HepG2 (cell line): ENCODE measurements around the gene PAQR7. TPM values are rescaled to one million over a fixed set of nuclear protein-coding genes. Genes with fewer than 3 reads are reported as not detected.

Source experiments
- ATAC-seq: fragments of 200-7000 bp; cut with Tn5 transposase; 3 replicates; pipeline ENCODE4 v1.9.1; 2020; ENCODE audit warnings: mild to moderate bottlenecking, moderate library complexity
- BruUV-seq: library from RNA; stranded (reverse); fragments of 400-500 nt; replicated peaks from 2 replicates; lab custom pipeline; 2021; lab: Mats Ljungman, UMichigan
- CTCF ChIA-PET: fragments of 300-600 bp; formaldehyde crosslinking; extraction: SDS; loops from one replicate; lab custom pipeline; 2021; ENCODE audit warnings: low total read pairs, inconsistent platforms, low intra/inter-chr PET ratio; lab: Yijun Ruan, JAX
- POLR2A ChIA-PET: fragments of 350-600 bp; sonication (Branson Sonifier 250); formaldehyde crosslinking; loops from one replicate; lab custom pipeline; 2020; ENCODE audit warnings: antibody characterized with exemption, inconsistent platforms; lab: Yijun Ruan, JAX
- DNase-seq: peaks from one replicate; pipeline ENCODE4 v3.0.0-alpha.2; 2015; ENCODE audit warnings: low spot score
- FAIRE-seq: peaks from 3 replicates; lab custom pipeline; 2011; peaks lifted over from hg19 to GRCh38; lab: Jason Lieb, UNC
- H2AFZ ChIP-seq: one replicate; pipeline ENCODE4 v1.6.1; 2011; ENCODE audit warnings: low read length, inconsistent platforms
- H3K27ac ChIP-seq: fragments of 300-600 bp; 3 replicates; pipeline ENCODE4 v1.8.0; 2011; ENCODE audit warnings: mixed run types, mild to moderate bottlenecking, mixed read lengths, low read length, inconsistent platforms; ENCODE audit not compliant: insufficient read depth; ENCODE audit errors: extremely low read length
- H3K27me3 ChIP-seq, 2 experiments: fragments of 200-600 bp in 1 of 2; 2 replicates in 1 of 2; 3 replicates in 1 of 2; pipeline versions ENCODE4 v1.6.0 to v1.8.0; 2011; ENCODE audit warnings: low read length in 2 of 2, mild to moderate bottlenecking in 2 of 2, moderate library complexity in 2 of 2, inconsistent platforms in 1 of 2; ENCODE audit not compliant: insufficient read depth in 2 of 2, control insufficient read depth in 1 of 2
- H3K36me3 ChIP-seq, 2 experiments: fragments of 200-600 bp in 1 of 2; replicated peaks in 1 of 2; 2 replicates in 1 of 2; 3 replicates in 1 of 2; pipeline versions ENCODE4 v1.5.1 to v1.8.0; 2011; ENCODE audit warnings: low read length in 2 of 2, inconsistent platforms in 1 of 2; ENCODE audit not compliant: insufficient read depth in 2 of 2, control insufficient read depth in 1 of 2
- H3K4me1 ChIP-seq: 2 replicates; pipeline ENCODE4 v1.5.1; 2012; ENCODE audit warnings: low read length, inconsistent platforms; ENCODE audit not compliant: insufficient read depth
- H3K4me2 ChIP-seq: 2 replicates; pipeline ENCODE4 v1.6.0; 2011; ENCODE audit warnings: low read depth, low read length, inconsistent platforms
- H3K4me3 ChIP-seq, 3 experiments: fragments of 200-600 bp in 1 of 3; sonication (generic), shearing (Covaris generic) in 1 of 3; replicated peaks in 1 of 3; 2 replicates each; pipeline ENCODE4 v1.5.1; 2011 to 2016; ENCODE audit warnings: low read length in 3 of 3, inconsistent platforms in 2 of 3, low read depth in 2 of 3, mild to moderate bottlenecking in 2 of 3, control low read depth in 1 of 3, mixed read lengths in 1 of 3; ENCODE audit not compliant: insufficient read depth in 1 of 3
- H3K79me2 ChIP-seq: one replicate; pipeline ENCODE4 v1.6.1; 2011; ENCODE audit warnings: low read length, inconsistent platforms; ENCODE audit not compliant: insufficient read depth
- H3K9ac ChIP-seq: 2 replicates; pipeline ENCODE4 v1.6.0; 2011; ENCODE audit warnings: mild to moderate bottlenecking, low read depth, low read length, inconsistent platforms; ENCODE audit not compliant: insufficient read depth
- H3K9me3 ChIP-seq: 2 replicates; pipeline ENCODE4 v1.5.1; 2012; ENCODE audit warnings: mild to moderate bottlenecking, low read length
- H4K20me1 ChIP-seq: 2 replicates; pipeline ENCODE4 v1.6.0; 2011; ENCODE audit warnings: inconsistent platforms, mild to moderate bottlenecking, low read length, moderate library complexity; ENCODE audit not compliant: insufficient read depth
- CREBL2 ChIP-seq: sonication (generic); formaldehyde crosslinking; IDR thresholded peaks from 2 replicates; pipeline ENCODE4 v1.8.1; 2023; ENCODE audit warnings: missing genetic modification reagents, mild to moderate bottlenecking, borderline replicate concordance
- HNRNPK ChIP-seq: fragments of 200-400 bp; formaldehyde crosslinking; IDR thresholded peaks from 2 replicates; pipeline ENCODE4 v1.6.1; 2018; ENCODE audit warnings: low read length, low read depth, moderate library complexity, mild to moderate bottlenecking; ENCODE audit not compliant: poor library complexity, severe bottlenecking
- SATB2 ChIP-seq: sonication (generic); formaldehyde crosslinking; IDR thresholded peaks from 2 replicates; pipeline ENCODE4 v1.5.0; 2020; ENCODE audit warnings: missing genetic modification reagents
- ZNF138 ChIP-seq: sonication (generic); formaldehyde crosslinking; IDR thresholded peaks from 2 replicates; pipeline ENCODE4 v1.5.0; 2020; ENCODE audit warnings: mild to moderate bottlenecking, low read depth, missing genetic modification reagents
- ZNF207 ChIP-seq: fragments of 450-650 bp; IDR thresholded peaks from 2 replicates; pipeline ENCODE4 v1.6.1; 2016; ENCODE audit warnings: antibody characterized with exemption, borderline replicate concordance
- ZNF326 ChIP-seq: sonication (generic); formaldehyde crosslinking; IDR thresholded peaks from 2 replicates; pipeline ENCODE4 v1.4.0; 2020; ENCODE audit warnings: missing genetic modification reagents, borderline replicate concordance
- WGBS: methylation state at CpG from one replicate; pipeline ENCODE4 v1.1.6; 2017; ENCODE audit warnings: low lambda C conversion rate; 5-methylcytosine and 5-hydroxymethylcytosine counted together
- in situ Hi-C: cut with HindIII; loops from 2 replicates; pipeline ENCODE4 v1.10.0; 2017; ENCODE audit warnings: low pct_unique_long_range_greater_than_20kb; ENCODE audit not compliant: extremely low pct_ligation_motif_present
- intact Hi-C: fragments of 100-400 bp; cut with micrococcal nuclease; formaldehyde crosslinking; loops from one replicate; pipeline ENCODE4 v1.10.0; 2022; ENCODE audit not compliant: unreplicated experiment
- polyA plus RNA-seq, 8 experiments: library from polyadenylated mRNA; depleted of rRNA in 3 of 8; stranded (reverse) in 7 of 8; unstranded in 1 of 8; fragments of >200 nt; fragmentation: Illumina TruSeq in 4 of 8; extraction: Trizol in 4 of 8; gene quantifications; 2 replicates each; pipeline versions ENCODE4 v1.2.1 to v1.2.3, GENCODE V29; 2011 to 2016; ENCODE audit warnings: low read depth in 4 of 8, missing spikeins in 1 of 8, mixed read lengths in 1 of 8; ENCODE audit not compliant: insufficient read depth in 1 of 8
- total RNA-seq, 5 experiments: library from RNA; depleted of rRNA; stranded (reverse); fragments of >200 nt; fragmentation: Illumina TruSeq; extraction: Trizol; gene quantifications; 2 replicates each; pipeline ENCODE4 v1.2.3, GENCODE V29; 2016; ENCODE audit warnings: low read depth in 1 of 5
- TF ChIP-seq, protein P1 (sequence below): IDR thresholded peaks from 2 replicates; pipeline ENCODE4 v1.6.1; 2016
- TF ChIP-seq, protein P2 (sequence below), 2 experiments: sonication (generic) in 1 of 2; formaldehyde crosslinking in 1 of 2; IDR thresholded peaks; 2 replicates each; pipeline versions ENCODE4 v1.5.1 to v1.6.1; 2011 to 2020; ENCODE audit warnings: borderline replicate concordance in 1 of 2, low read depth in 1 of 2, low read length in 1 of 2, mild to moderate bottlenecking in 1 of 2, missing genetic modification reagents in 1 of 2, moderate library complexity in 1 of 2

Gene PAQR7
- total and polyA plus RNA-seq, 2 of the 13 experiments (the other 11 are each of a cell fraction or from before 2014, with no cell fraction given) = 13.2 to 16.6 TPM

GRCh38 chr1:25858906-25859789 is 16.4 kb downstream of the PAQR7 start, which contains the start of gene AUNIP (continued):
- TF ChIP-seq ZNF326 (CRISPR knock-in tag) = no peak

GRCh38 chr1:25858494-25858893 is 17.0 kb downstream of the PAQR7 start:
- peak overlapping the region; percentile 80 for H3K9ac ChIP-seq
- FAIRE-seq = no peak
- CTCF ChIA-PET = no interaction called here

More at GRCh38 chr1:25858494-25858893, 17.0 kb downstream of the PAQR7 start:
- Histone ChIP-seq H4K20me1 (no peaks in the 10 kb centered on the region), H3K79me2 (peaks cover 36% of the 10 kb centered on the region), H3K4me1 (peaks cover 63% of the 10 kb centered on the region), H3K9me3 (no peaks in the 10 kb centered on the region), H3K27ac (peak overlapping the region; percentile 69), H3K4me2 (peak overlapping the region; percentile 97), H3K4me3 (peak overlapping the region; percentile 88 to 94 (median 93)), H3K36me3 (peaks cover 4 to 9% of the 10 kb centered on the region in 2 experiments; a peak in 4 of 5 replicates), H2AFZ (peak overlapping the region; percentile 87), H3K27me3 (no peaks in the 10 kb centered on the region; a peak in 1 of 5 replicates)
- ATAC-seq (peak; percentile 13), DNase-seq (no peak)
- WGBS = 25% methylated on average over 6 of the region's 7 CpGs
- TF ChIP-seq, protein P1, sequence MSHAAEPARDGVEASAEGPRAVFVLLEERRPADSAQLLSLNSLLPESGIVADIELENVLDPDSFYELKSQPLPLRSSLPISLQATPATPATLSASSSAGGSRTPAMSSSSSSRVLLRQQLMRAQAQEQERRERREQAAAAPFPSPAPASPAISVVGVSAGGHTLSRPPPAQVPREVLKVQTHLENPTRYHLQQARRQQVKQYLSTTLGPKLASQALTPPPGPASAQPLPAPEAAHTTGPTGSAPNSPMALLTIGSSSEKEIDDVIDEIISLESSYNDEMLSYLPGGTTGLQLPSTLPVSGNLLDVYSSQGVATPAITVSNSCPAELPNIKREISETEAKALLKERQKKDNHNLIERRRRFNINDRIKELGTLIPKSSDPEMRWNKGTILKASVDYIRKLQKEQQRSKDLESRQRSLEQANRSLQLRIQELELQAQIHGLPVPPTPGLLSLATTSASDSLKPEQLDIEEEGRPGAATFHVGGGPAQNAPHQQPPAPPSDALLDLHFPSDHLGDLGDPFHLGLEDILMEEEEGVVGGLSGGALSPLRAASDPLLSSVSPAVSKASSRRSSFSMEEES (CRISPR knock-in tag) = 0 out of 2 replicates have a peak, but pooled peaks have one; percentile 1
- no peak for TF ChIP-seq ZNF207
- no peak for TF ChIP-seq SATB2 (CRISPR knock-in tag)
- 0 out of 2 replicates have a peak, but pooled peaks have one; percentile 6 for TF ChIP-seq CREBL2
- TF ChIP-seq ZNF138 (CRISPR knock-in tag) = no peak
- TF ChIP-seq HNRNPK = no peak
- TF ChIP-seq, protein P2, sequence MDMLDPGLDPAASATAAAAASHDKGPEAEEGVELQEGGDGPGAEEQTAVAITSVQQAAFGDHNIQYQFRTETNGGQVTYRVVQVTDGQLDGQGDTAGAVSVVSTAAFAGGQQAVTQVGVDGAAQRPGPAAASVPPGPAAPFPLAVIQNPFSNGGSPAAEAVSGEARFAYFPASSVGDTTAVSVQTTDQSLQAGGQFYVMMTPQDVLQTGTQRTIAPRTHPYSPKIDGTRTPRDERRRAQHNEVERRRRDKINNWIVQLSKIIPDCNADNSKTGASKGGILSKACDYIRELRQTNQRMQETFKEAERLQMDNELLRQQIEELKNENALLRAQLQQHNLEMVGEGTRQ (IDR thresholded peaks at IDR 0.05; ENCODE audit: low read depth, low read length) = no peak
- TF ChIP-seq, protein P2 (CRISPR knock-in tag; IDR thresholded peaks at IDR 0.05; ENCODE audit: borderline replicate concordance) = 0 out of 2 replicates have a peak, but pooled peaks have one; percentile 29
- in situ Hi-C loops (no loop called here), intact Hi-C loops (no loop called here)
- TSS peak; percentile 45 for BruUV-seq
- POLR2A ChIA-PET = no interaction called here
